ENCODE data around the gene AIMP2. TPM values are rescaled to one million over a fixed set of nuclear protein-coding genes. Genes with fewer than 3 reads are reported as not detected.
"Not testable (repeated sequence)": the region's sequence is repeated elsewhere in the genome, so short reads cannot be mapped to it uniquely, and the experiment has no call there.

The AIMP2 gene

GRCh38 chr7:6059941-6060340 lies 50.9 kb downstream of the AIMP2 start:
- H4K91ac ChIP-seq (ENCODE audit: low read depth, low read length, poor library complexity); DNase-seq (ENCODE audit: low spot score); H3K4me2 ChIP-seq (ENCODE audit: insufficient read depth, low read length, poor library complexity, severe bottlenecking); H3K27me3 ChIP-seq (ENCODE audit: control insufficient read depth in 3 of 3, insufficient read depth in 3 of 3, low read depth in 1 of 3, low read length in 3 of 3); H2AFZ ChIP-seq (ENCODE audit: low read length); H3K4me3 ChIP-seq (ENCODE audit: low read length in 2 of 2); H3K79me1 ChIP-seq (ENCODE audit: low read depth, low read length); H3K18ac ChIP-seq (ENCODE audit: low read length); H2BK12ac ChIP-seq (ENCODE audit: low read length); H3K14ac ChIP-seq (ENCODE audit: low read length); H2BK15ac ChIP-seq (ENCODE audit: low read length); H3K9ac ChIP-seq (ENCODE audit: low read depth, low read length, poor library complexity); H2BK5ac ChIP-seq (ENCODE audit: low read length); H2AK5ac ChIP-seq (ENCODE audit: low read depth, low read length); H3K23ac ChIP-seq (ENCODE audit: low read depth, low read length, poor library complexity); H3K36me3 ChIP-seq (replicated peaks in 1 of 2; ENCODE audit: control insufficient read depth in 2 of 2, insufficient read depth in 2 of 2, low read length in 2 of 2); H3K27ac ChIP-seq (replicated peaks; ENCODE audit: low read length); H2BK120ac ChIP-seq (ENCODE audit: low read depth, low read length); H3K4ac ChIP-seq (ENCODE audit: low read length); H3K9me3 ChIP-seq (replicated peaks in 1 of 2; ENCODE audit: control insufficient read depth in 2 of 2, insufficient read depth in 1 of 2, low read depth in 1 of 2, low read length in 2 of 2); H4K8ac ChIP-seq (ENCODE audit: low read depth, low read length); H3K4me1 ChIP-seq (ENCODE audit: control insufficient read depth in 2 of 2, insufficient read depth in 1 of 2, low read depth in 1 of 2, low read length in 2 of 2): not testable (repeated sequence)
- no CpG with 5 or more reads among the region's 11 CpGs for WGBS, 2 donors (ENCODE audit: extremely low coverage in 2 of 2, insufficient read length in 2 of 2, insufficient replicate concordance in 1 of 2)

GRCh38 chr7:6071406-6071805 lies 62.3 kb downstream of the AIMP2 start:
- H3K9ac ChIP-seq (ENCODE audit: low read depth, low read length, poor library complexity): no peak overlapping the region
- H2AFZ ChIP-seq (ENCODE audit: low read length): no peak overlapping the region
- H3K23ac ChIP-seq (ENCODE audit: low read depth, low read length, poor library complexity): no peak overlapping the region
- H3K79me1 ChIP-seq (ENCODE audit: low read depth, low read length): no peaks in the 10 kb centered on the region
- H3K9me3 ChIP-seq (replicated peaks in 1 of 2; ENCODE audit: control insufficient read depth in 2 of 2, insufficient read depth in 1 of 2, low read depth in 1 of 2, low read length in 2 of 2): no peaks in the 10 kb centered on the region
- H3K27ac ChIP-seq (replicated peaks; ENCODE audit: low read length): no peak overlapping the region
- no peak for DNase-seq (ENCODE audit: low spot score)
- no peak overlapping the region for H3K4me2 ChIP-seq (ENCODE audit: insufficient read depth, low read length, poor library complexity, severe bottlenecking)
- no peak overlapping the region for H4K91ac ChIP-seq (ENCODE audit: low read depth, low read length, poor library complexity)
- H2BK12ac ChIP-seq (ENCODE audit: low read length): no peak overlapping the region
- no peak overlapping the region for H3K4me3 ChIP-seq (ENCODE audit: low read length in 2 of 2)
- H3K4me1 ChIP-seq (ENCODE audit: control insufficient read depth in 2 of 2, insufficient read depth in 1 of 2, low read depth in 1 of 2, low read length in 2 of 2): no peaks in the 10 kb centered on the region
- no peak overlapping the region for H2BK5ac ChIP-seq (ENCODE audit: low read length)
- H3K4ac ChIP-seq (ENCODE audit: low read length): no peak overlapping the region
- no peak overlapping the region for H2BK120ac ChIP-seq (ENCODE audit: low read depth, low read length)
- no peak overlapping the region for H3K14ac ChIP-seq (ENCODE audit: low read length)
- no peak overlapping the region for H2BK15ac ChIP-seq (ENCODE audit: low read length)
- WGBS, 2 donors (ENCODE audit: extremely low coverage in 2 of 2, insufficient read length in 2 of 2, insufficient replicate concordance in 1 of 2): no CpG with 5 or more reads among the region's 3 CpGs
- H3K36me3 ChIP-seq (replicated peaks in 1 of 2; ENCODE audit: control insufficient read depth in 2 of 2, insufficient read depth in 2 of 2, low read length in 2 of 2): no peaks in the 10 kb centered on the region
- no peak overlapping the region for H3K18ac ChIP-seq (ENCODE audit: low read length)
- no peak overlapping the region for H2AK5ac ChIP-seq (ENCODE audit: low read depth, low read length)
- no peak overlapping the region for H4K8ac ChIP-seq (ENCODE audit: low read depth, low read length)
- H3K27me3 ChIP-seq (ENCODE audit: control insufficient read depth in 3 of 3, insufficient read depth in 3 of 3, low read depth in 1 of 3, low read length in 3 of 3): no peaks in the 10 kb centered on the region

Small RNAs within 50 kb of the gene (small RNA-seq; reads per million reads assigned to genes)
- not detected for gene RF00019 (ENCODE audit: insufficient read depth)
- gene RNU6-218P (ENCODE audit: insufficient read depth): not detected
- 3.5 reads per million for gene SNORA80D (ENCODE audit: insufficient read depth)

All from neuronal stem cell (in vitro differentiated cells).